Hematopoietic multipotent progenitor cell treated with erythropoietin and hydrocortisone succinate and interleukin-3 and kit ligand, for 6 days (in vitro differentiated cells): ENCODE results near the gene LRCH1.

Experiments used
- DNase-seq: peaks from one replicate; pipeline ENCODE4 v3.0.0-alpha.2; 2015

Gene LRCH1

DNA sequence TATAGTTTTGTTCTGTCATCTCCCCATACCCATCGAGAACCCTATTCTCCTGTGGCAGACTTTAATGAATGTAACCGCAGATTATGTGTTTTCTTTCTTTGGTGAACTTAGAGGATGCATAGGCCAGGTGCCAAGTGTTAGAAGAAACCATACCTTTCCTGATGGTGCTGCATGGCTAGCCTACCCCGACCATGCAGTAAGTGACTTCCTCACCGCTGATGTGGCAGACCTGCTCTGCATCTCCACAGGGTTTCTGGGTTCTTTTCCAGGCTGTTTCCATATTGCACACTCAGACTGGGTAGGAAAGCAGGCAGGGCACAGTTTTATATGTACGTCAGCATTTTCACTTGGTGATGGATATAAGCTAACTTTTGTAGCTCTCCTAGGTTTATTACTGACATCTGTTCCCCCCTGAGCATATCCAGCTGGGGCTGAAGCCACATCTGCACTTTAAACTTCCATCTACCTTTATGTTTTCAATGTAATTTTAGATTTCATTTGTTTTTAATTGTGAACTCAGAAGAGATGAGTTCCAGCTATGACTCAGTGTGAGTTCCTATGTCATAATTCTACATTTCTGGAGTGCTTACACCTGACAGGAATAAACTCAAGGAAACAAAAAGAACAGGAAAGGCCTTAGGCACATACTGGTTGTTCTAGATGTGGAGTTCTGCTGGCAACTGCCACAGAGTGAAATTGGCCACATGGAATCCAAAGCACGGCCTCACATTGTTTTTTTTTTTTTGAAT, 42.3 kb downstream of the LRCH1 start:
- no peak for DNase-seq

DNA sequence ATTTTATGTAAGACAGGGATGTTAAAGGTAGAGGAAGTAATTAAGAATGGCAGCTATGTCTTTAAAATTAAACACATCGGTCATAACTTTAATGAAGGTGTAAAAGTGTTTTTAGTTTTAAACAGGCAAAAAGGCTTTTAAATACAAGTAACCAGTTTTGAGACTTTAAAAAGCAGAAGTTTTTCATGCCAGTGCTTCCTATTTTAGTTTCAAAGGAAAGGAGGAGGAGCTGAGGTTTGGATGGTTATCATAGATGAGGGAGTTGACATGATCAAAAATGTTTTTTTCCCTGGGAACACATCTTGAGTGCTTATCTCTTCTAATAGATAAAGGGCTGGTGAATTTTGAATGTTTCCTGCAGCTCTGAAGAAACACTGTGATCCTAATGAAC, 42.9 kb downstream of the LRCH1 start:
- peak; percentile 51 for DNase-seq

DNA sequence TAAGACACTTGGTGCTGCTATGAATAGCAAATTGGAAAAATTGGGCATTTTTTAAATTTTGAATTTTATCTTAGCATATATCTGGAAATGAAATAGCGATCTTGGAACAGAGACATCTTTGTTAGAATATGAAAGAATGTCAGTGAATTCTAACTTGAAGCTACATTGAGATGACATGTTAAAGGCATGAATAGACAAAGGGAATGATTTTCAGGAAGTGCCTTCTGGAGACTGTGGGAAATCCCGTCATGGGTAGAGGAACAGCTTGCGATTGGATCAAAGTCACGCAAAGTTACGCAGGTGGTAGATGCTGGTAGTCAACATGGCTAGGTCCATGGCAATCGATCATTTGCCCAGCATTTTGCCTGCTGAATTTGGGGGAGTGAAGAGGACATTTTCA, 43.5 kb downstream of the LRCH1 start:
- DNase-seq, result no peak

DNA sequence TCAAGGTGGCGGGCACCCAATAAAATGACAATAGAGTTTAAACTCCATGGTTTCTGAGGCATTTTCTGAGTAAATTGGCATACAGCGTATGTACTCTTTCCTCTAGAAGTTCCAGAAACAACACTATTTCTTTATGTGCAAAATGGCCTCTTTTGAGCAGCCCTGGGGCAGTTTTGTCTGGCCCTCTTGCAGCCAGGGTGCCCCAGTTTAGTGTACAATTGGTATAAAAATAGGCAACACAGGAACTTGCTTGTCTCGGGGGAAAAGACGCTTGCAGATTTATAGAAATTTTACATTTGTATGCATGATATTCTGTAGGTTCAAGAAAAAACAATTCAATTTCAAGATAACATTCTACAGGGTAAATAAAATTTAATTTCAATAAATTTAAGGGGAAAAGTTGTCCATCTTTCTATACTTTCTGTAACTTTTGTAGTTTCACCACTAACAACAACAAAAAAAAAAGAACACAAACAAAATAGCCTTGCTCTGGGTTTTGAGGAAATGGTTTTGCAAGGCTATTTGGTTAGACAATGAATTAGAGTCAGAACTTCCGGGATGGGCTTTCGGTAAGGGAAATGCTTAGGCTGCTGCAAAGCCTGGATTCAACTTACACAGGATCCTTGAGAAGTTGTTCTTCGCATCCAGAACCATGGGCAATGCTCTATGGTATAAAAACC, 45.3 kb downstream of the LRCH1 start:
- peak; percentile 60 for DNase-seq

DNA sequence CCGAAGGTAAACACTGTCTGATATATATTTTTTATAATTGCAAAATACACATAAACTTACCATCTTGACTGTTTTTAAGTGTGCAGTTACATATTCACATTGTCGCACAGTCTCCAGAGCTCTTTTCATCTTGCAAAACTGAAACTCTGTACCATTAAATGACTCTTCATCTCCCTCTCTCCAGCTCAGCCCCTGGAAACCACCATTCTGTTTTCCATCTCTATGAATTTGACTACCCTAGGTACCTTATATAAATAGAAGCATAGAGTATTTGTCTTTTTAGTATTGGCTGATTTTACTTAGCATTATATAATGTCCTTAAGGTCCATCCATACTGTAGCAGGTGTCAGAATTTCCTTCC, 45.8 kb downstream of the LRCH1 start:
- no peak for DNase-seq

DNA sequence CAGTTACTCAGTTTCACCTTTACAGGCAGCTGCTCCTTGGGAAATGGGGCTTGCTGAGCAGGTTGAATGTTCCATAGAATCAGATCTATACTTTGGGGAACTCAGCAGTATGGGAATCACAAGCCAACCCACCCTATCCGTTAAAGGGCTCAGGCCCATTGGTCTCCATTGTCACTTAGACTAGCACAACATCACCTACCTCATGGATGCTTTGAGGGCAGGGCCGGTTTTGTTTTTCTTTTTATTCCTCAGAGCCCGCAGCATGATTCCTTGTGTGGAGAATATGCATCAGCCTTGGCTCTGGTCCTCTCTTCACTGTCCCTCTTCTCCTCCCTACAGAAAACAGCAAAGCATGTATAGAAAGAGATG, 48.0 kb downstream of the LRCH1 start:
- DNase-seq, result no peak

DNA sequence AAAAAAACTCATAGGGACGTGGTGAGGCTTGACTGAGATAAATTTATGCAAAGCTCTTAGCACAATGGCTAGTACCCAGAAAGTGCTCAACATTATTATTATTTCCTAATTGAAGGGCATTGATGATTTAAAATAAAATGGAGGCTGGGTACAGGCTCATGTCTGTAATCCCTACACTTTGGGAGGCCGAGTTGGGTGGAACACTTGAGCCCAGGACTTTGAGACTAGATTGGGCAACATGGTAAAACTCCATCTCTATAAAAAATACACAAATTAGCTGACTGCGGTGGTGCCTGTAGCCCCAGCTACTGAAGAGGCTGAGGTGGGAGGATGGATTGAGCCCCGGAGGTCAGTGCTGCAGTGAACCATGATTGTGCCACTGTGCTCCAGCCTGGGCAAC, 49.6 kb downstream of the LRCH1 start:
- DNase-seq, result no peak

DNA sequence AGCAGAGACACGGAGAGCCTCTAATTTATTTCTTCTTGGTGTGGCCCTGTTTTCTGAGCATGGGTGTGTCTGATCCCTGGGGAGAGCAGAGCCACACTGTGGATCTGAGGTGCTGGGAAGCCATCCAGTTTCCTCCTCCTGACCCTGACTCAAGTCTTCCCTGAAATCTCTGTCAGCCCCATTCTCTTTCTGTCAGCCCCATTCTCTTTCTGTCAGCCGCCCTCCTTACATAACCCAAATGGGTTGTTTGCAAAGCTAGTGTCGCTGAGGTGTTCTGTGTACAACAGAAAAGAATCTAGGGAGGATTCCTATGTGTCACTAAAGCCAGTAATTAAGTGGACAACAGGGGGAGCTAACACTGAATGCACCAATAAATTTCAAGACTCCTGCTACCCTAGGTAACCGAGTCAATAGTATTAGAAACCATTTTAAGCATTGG, 50.2 kb downstream of the LRCH1 start:
- peak; percentile 56 for DNase-seq

DNA sequence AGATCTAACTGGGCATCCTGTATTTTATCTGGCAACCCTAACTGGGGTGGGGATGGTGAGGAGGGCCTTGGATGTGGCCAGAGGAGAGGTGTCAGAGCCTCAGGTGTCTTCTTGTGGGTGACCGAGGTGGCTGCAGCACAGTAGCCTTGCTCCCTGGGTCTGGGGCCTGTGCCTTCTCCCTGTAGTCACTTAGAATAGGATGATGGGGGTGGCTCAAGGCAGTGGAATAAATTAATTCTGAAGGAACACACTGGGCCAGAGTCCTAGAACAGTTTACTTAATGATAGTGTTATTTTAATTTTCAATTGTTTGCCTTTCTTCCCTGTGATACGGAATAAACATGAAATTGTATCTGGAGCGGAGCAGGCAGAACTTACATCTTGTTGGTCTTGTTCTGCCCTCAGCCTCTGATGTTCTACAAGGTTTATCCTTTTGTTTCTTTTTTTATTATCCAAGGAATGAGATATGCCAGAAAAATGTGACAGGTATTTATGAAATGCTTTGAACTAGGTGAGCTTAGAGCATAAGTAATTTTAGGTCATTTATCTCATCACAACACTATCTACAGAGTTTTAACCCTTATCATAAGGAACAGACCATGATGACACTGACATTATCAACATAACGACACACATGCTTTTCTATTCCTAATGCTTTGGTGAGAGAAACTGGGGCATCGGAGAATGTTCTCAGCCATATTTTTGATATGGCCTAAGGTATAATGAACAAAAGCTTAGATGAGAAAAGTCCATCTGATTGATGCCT, 51.4 kb downstream of the LRCH1 start:
- peak; percentile 42 for DNase-seq

DNA sequence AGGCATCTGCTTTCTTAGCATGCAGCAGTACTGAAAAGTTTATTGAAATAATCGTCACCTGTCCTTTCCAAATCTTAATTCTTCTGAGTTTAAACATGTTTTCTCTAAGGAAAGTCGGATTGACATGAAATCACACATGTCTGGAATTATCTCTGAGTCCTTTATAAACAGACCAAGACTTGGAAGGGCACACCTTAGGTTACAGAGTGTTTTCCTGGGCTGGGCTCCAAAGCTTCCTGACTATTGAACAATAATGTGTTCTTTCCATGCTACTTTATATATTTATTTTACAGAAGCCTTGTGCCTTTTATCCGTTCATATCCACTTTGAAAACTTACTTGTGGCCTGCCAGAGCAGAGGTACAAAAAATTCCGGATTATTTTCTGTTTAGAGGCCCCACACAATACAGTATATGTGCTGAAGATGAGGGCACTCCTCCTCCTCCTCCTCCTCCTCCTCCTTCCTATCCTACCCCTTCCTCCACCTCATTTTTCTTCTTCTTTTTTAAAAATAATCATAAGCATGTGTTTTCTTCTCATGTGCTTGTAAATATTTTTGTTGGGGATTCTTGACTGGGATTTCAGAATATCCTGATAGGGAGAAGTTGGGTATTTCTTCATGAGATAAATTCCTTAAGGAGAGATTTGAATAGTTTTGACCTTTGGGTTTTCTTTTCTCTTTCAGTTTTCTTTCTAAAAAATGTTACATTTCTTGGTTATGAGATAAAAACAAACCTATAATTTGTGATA, 52.3 kb downstream of the LRCH1 start:
- no peak for DNase-seq

DNA sequence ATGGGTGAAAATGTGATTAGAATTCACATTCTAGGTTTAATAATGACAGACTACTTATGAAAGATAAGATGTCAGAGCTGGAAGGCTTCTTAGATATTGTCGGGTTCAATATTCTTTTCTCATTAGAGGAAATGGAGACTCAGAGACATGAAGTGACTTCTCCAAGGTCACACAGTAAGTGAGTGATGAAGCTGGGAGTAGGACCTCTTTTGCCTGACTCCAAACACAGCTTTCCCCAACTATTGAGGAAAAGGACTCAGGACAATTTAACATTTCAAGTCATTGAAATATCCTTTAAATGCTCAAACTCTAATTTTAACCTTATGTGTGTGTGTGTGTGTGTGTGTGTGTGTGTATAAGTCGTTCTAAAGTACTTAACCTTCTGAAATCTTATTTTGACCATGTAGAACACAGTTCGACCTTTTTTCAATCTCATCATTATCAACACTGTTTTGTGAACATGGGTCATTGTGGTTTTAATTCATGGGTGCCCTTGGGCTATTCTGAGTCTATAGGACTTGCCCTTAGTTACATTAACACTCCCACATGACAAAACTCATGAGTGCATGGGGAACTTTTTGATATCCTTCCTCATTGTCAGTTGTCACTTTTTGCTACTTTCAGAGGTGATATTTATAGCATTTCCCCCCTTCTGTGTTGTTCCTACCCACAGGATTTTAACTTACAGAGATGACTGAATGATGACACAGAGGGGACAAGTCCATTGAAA, 53.0 kb downstream of the LRCH1 start:
- DNase-seq, result peak; percentile 26

DNA sequence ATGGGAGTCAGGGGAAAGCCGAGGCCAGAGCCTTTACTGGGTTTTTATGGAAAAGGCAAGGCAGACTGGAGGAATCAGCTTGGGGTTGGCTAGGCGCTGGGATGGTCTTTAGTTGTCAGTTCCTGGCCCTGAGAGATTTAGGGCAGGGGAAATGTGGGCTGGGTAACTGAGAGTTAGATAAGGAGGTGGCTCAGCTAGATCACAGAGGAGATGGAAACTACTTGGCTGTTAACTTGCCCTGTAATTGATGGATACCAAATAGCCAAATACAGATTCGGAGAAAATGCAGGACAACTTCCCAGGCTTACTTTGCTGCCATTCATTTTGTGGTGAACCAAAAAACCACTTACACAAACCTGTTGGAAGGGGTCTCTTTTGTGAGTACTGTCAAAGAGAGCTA, 54.0 kb downstream of the LRCH1 start:
- peak; percentile 44 for DNase-seq

DNA sequence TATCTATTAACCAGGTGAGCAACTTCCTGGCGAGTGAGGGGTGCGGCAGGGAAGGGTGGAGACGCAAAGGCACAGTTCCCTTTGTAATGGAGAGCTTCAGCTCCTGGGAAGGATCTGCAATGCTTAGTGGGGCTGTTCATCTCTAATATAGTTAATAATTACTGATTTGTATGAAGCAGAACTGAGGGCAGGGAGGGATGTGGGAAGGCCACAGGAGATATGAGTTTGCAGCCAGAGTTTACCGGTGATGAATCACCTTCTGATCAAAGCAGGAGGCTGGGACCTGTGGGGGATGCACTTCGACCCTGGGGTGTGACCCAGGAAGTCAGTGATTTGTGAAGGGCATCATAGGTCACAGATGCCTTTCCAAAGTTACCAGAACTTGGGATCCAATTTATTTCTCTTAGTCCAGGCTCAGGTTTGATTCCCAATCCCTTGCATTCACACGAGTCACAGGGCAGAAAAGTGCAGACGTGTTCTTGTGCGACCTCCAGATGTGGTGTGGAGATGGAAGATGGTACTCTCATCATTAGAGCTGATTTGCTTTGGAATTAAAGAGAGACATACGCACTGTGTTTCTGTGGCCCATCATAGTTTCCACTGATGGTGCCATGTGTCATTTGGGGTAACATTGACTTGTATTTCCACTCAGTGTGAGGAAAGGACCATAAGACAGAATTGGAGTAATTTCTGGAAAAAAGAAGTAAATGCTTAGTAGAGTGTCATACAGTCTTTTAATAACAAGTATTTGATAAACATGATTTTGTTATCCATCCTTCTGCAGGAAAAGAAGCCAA, 55.0 kb downstream of the LRCH1 start:
- no peak for DNase-seq

DNA sequence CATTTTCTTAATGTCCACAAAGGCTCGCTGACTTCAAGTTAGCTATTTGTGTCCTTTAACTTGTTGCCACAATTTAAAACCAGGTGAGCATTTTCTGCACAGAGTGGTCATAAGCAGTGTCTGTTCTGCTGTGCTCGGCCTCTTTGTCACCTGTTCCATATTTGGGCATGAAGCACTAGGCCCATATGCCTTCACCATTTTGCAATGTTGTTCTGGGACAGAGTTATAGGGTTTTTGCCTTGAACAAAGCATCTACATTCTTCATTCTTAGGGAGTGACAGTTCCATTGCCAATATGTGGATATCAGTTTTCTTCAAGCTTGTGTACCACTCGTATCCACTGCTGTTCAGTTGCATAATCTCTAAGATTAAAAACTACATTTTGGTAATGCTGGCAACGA, 56.1 kb downstream of the LRCH1 start:
- DNase-seq, result no peak

DNA sequence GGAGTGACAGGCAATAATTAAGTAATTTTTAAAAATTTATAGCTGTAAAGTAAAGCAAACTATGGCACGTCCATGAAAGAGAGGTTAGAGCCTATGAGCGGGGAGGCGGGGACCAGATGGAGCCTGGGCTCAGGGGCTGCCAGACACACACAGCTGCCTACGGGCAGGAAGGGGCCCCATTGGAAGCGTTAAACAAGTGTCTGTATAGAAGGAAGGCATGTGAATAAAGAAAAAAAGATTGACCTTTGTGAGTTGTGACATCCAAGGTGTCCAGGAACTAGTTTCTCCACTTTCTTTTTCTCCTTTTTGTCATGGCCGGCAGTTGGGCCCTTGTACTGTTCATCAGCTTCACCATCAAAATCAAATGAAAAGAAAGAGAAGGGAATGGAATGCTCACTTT, 56.8 kb downstream of the LRCH1 start:
- no peak for DNase-seq

DNA sequence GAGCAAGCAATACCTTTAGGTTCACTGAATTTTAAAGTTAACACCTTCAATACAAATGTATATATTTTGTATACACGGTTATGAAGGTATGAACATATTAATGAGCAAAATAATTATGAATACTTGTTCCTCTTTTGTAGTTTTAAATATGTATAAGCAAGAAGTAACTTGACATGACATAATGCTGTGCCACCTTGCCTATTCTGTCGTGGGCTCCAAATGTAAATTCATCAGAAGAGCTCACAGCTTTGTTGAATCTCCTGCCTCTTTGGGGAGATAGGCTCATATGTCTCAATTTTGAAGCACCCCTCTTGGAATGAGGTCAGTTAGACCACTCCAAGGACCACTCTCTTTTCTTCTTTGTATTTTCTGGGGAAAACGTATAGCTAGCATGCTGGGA, 59.3 kb downstream of the LRCH1 start:
- DNase-seq, result no peak

DNA sequence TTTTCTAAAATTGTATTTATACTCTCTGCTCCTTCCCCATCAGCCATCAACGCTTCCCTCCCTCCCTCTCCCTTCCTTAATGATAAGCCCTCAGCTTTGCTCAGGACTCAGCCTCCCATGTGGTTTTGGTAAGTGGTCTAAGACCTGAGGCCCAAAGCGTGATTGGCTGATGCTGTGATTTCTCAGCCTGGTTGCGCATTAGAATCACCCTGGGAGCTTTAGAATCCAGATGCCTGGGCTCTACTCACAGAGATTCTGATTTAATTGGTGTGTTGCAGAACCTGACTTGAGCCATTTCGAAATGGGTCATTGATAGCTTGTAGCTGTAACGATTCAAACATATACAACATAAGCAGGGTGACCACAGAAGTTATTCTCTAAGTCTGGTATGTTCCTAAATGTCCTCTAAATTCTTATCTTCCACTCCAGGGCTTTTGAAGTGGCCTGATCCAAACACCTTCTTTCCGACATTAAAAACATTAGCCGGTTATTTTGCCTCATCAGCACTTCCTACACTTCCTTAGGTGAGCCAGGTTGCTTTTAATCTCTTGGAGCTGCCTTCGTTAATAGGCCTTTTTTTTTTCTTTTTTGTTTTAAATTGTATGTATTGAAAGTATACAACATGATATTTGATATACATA, 60.6 kb downstream of the LRCH1 start:
- DNase-seq, result no peak

DNA sequence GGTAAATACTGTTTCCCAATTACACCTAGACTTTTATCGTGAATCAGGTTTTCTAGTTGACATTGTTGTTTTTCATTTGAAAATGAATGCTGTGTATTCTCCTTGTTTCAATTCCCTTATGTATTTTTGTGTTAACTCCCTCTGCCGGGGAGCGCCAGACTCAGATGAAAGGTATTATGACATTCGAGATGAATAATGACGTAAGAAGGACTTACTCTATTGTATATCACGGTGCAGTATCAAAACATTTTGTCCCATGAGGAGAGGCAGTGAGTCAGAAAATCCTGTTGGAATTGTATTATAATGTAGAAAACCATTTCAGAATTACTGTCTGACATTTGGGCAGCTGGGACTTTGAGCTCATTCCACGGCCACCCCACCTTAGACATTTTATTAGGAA, 61.6 kb downstream of the LRCH1 start:
- no peak for DNase-seq

DNA sequence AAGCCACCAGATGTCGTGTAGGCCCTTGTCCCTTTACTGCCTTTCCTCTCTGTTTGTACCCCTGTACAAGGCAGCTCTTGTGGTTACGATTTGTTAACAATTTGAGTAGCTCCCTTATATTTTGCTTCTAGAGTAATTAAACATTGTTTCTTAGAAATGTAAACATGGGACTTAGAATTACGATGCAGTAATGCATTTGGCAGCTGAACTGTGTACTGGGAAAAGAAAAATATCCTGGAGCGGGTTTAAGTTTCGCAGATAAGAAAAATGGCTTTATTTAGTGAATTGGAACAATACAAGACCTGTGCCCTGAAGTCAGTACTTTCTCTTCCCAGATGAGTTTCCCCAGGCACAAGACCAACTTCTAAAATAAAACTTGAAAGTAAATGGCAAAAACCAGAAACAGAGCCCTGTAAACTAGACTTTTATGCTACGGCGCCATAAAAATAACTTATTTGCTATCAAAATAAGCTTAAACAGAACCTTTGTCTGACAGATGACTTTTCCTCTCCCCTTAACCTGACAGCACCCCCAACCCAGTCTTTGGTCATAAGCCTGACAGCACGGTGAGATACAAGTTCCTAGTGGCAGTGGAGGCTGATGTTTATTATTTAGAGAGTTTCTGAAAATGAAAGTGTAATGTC, 63.0 kb downstream of the LRCH1 start:
- no peak for DNase-seq

DNA sequence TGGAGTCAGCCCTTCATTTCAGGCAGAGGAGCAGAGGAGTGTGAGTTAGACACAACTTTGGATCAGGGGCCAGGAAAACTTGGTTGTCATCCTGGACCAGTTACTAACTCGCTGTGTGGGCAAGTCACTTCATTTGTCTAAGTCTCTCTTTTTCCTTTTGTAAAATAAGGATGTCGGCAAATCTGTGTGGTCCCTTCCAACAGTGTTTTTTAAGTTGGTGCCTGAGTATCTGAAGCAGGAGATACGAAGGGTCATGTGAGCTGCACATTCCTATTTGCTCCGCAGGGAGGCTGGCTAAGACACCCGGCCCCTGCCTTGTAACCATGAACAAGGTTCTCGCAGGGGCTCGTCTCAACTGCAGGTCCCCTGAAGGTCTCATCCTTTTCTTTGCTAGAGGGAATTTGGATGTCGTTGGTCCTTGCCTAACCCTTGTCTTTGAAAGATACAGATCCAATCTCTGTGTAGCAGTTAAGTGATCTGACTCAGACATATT, 64.3 kb downstream of the LRCH1 start:
- DNase-seq, result no peak

DNA sequence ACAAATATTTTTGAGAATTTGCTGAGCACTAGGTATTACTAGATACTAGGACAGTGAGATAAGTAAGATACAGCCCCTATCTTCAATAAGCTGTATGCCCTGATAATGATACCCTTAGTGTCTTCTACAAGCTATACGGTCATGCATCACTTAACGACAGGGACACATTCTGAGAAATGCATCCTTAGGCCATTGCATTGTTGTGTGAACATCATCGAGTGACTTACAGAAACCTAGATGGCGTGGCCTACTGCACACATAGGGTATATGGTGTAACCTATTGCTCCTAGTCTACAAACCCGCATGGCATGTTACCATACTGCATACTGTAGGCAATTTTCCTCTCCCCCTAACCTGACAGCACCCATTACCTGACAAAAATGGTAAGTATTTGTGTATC, 64.9 kb downstream of the LRCH1 start:
- no peak for DNase-seq
